Prostate gland (tissue), 2 donors: ENCODE results near the gene STAT1.

Experiments
- POLR2A ChIP-seq: fragments of 450-650 bp; IDR thresholded peaks from one replicate; pipeline ENCODE4 v1.6.1; 2016; ENCODE audit warnings: antibody characterized with exemption, mild to moderate bottlenecking
- POLR2AphosphoS5 ChIP-seq: sonication (generic); formaldehyde crosslinking; IDR thresholded peaks from one replicate; pipeline ENCODE4 v1.6.1; 2017; ENCODE audit warnings: antibody characterized with exemption
- TF ChIP-seq, protein P1 (sequence below), 4 experiments: fragments of 200-600 bp in 2 of 4; fragments of 450-650 bp in 2 of 4; sonication (generic) in 2 of 4; IDR thresholded peaks; 1 replicate in 3 of 4; 2 replicates in 1 of 4; pipeline ENCODE4 v1.5.1; 2016 to 2019; ENCODE audit warnings: antibody characterized with exemption in 4 of 4, mild to moderate bottlenecking in 2 of 4, moderate library complexity in 2 of 4

DNA sequence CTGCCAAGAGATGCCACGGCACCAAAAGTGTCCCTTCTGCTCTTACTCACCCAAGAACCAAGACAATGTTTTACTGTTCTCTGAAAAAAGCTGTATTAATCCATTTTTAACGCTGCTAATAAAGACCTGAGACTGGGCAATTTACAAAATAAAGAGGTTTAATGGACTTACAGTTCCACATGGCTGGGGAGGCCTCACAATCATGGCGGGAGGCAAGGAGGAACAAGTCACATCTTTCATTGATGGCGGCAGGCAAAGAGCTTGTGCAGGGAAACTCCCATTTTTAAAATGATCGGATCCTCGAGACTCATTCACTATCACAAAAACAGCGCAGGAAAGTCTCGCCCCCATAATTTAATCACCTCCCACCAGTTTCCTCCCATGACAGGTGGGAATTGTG lies 1.9 kb upstream of the STAT1 start:
- TF ChIP-seq, protein P1, sequence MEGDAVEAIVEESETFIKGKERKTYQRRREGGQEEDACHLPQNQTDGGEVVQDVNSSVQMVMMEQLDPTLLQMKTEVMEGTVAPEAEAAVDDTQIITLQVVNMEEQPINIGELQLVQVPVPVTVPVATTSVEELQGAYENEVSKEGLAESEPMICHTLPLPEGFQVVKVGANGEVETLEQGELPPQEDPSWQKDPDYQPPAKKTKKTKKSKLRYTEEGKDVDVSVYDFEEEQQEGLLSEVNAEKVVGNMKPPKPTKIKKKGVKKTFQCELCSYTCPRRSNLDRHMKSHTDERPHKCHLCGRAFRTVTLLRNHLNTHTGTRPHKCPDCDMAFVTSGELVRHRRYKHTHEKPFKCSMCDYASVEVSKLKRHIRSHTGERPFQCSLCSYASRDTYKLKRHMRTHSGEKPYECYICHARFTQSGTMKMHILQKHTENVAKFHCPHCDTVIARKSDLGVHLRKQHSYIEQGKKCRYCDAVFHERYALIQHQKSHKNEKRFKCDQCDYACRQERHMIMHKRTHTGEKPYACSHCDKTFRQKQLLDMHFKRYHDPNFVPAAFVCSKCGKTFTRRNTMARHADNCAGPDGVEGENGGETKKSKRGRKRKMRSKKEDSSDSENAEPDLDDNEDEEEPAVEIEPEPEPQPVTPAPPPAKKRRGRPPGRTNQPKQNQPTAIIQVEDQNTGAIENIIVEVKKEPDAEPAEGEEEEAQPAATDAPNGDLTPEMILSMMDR (IDR thresholded peaks at IDR 0.05) = no peak
- TF ChIP-seq POLR2AphosphoS5 (no peak), POLR2A (no peak)
